HEK293T (cell line): ENCODE data around the gene REXO4.

ENCODE experiments used
- ELF4 ChIP-seq: fragments of 450-650 bp; IDR thresholded peaks from 2 replicates; pipeline ENCODE4 v1.6.1; 2017; ENCODE audit warnings: antibody characterized with exemption
- HDGF ChIP-seq: fragments of 450-650 bp; IDR thresholded peaks from 2 replicates; pipeline ENCODE4 v1.6.1; 2017; ENCODE audit warnings: antibody characterized with exemption, borderline replicate concordance
- LEF1 ChIP-seq: fragments of 450-650 bp; IDR thresholded peaks from 2 replicates; pipeline ENCODE4 v1.6.1; 2017; ENCODE audit warnings: mild to moderate bottlenecking, borderline replicate concordance
- TARDBP ChIP-seq: fragments of 450-650 bp; IDR thresholded peaks from 2 replicates; pipeline ENCODE4 v1.6.1; 2016

DNA sequence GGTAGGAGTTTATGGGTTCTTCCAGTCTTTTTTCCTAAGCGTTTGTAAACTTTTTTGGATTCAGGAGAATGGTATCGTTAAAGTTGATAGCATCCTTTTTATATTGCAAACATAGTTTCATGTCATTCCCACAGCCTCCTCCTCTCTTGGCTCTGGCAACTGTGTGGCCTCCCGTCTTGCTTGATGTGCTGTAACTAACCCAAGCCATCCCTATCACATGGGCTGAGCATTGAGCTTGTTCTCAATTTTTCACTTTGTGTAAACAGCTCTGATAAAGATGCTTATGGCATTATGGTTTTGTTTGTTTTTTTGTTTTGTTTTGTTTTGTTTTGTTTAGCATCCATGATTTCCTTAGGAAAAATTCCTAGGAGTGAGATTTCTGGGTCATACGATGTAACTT lies 37.1 kb downstream of the REXO4 start:
- TF ChIP-seq LEF1 (no peak), HDGF (no peak), TARDBP (no peak), ELF4 (no peak)
